Trophoblast cell (in vitro differentiated cells and primary cell): Measurements from ENCODE around the gene CCDC183.

Source experiments
- DNase-seq, 2 donors: peaks; one replicate each; pipeline ENCODE4 v3.0.0-alpha.2; 2016
- H2AFZ ChIP-seq: 2 replicates; pipeline ENCODE4 v1.6.1; 2013; ENCODE audit warnings: low read length, moderate library complexity, mild to moderate bottlenecking; ENCODE audit not compliant: insufficient read depth, poor library complexity
- H2AK5ac ChIP-seq: 2 replicates; pipeline ENCODE4 v1.6.1; 2013; ENCODE audit warnings: mild to moderate bottlenecking, low read length
- H2BK120ac ChIP-seq: 2 replicates; pipeline ENCODE4 v1.6.1; 2013; ENCODE audit warnings: low read length, mild to moderate bottlenecking, moderate library complexity; ENCODE audit not compliant: insufficient read depth, poor library complexity
- H2BK12ac ChIP-seq: 2 replicates; pipeline ENCODE4 v1.6.1; 2013; ENCODE audit warnings: mild to moderate bottlenecking, low read length, moderate library complexity
- H2BK5ac ChIP-seq: 2 replicates; pipeline ENCODE4 v1.6.1; 2013; ENCODE audit warnings: low read length, low read depth, moderate library complexity, mild to moderate bottlenecking; ENCODE audit not compliant: poor library complexity
- H3K14ac ChIP-seq: 2 replicates; pipeline ENCODE4 v1.6.1; 2013; ENCODE audit warnings: mild to moderate bottlenecking, low read length
- H3K18ac ChIP-seq: 2 replicates; pipeline ENCODE4 v1.6.1; 2013; ENCODE audit warnings: mild to moderate bottlenecking, low read length
- H3K23ac ChIP-seq: 2 replicates; pipeline ENCODE4 v1.6.1; 2013; ENCODE audit warnings: low read length
- H3K27ac ChIP-seq: 2 replicates; pipeline ENCODE4 v1.5.1; 2013; ENCODE audit warnings: low read depth, mild to moderate bottlenecking, inconsistent platforms, low read length, moderate library complexity
- H3K27me3 ChIP-seq: 2 replicates; pipeline ENCODE4 v1.6.1; 2013; ENCODE audit warnings: inconsistent platforms, mild to moderate bottlenecking, low read length, moderate library complexity; ENCODE audit not compliant: insufficient read depth
- H3K36me3 ChIP-seq, 2 experiments: 1 replicate in 1 of 2; 2 replicates in 1 of 2; pipeline ENCODE4 v1.6.1; 2013; ENCODE audit warnings: low read length in 2 of 2, mild to moderate bottlenecking in 2 of 2, moderate library complexity in 1 of 2; ENCODE audit not compliant: insufficient read depth in 2 of 2, control insufficient read depth in 1 of 2
- H3K4ac ChIP-seq: 2 replicates; pipeline ENCODE4 v1.6.1; 2013; ENCODE audit warnings: low read depth, mild to moderate bottlenecking, low read length, moderate library complexity
- H3K4me1 ChIP-seq, 2 experiments: 1 replicate in 1 of 2; 2 replicates in 1 of 2; pipeline ENCODE4 v1.6.1; 2013; ENCODE audit warnings: low read length in 2 of 2, mild to moderate bottlenecking in 2 of 2, moderate library complexity in 1 of 2; ENCODE audit not compliant: insufficient read depth in 2 of 2, control insufficient read depth in 1 of 2
- H3K4me2 ChIP-seq: 2 replicates; pipeline ENCODE4 v1.6.1; 2013; ENCODE audit warnings: inconsistent platforms, mild to moderate bottlenecking, low read length, moderate library complexity
- H3K4me3 ChIP-seq: 2 replicates; pipeline ENCODE4 v1.5.1; 2013; ENCODE audit warnings: mild to moderate bottlenecking, low read depth, low read length, inconsistent platforms
- H3K79me1 ChIP-seq: one replicate; pipeline ENCODE4 v1.6.1; 2013; ENCODE audit warnings: low read length
- H3K79me2 ChIP-seq: 2 replicates; pipeline ENCODE4 v1.6.1; 2013; ENCODE audit warnings: low read length, mild to moderate bottlenecking; ENCODE audit not compliant: control insufficient read depth, insufficient read depth, poor library complexity
- H3K9ac ChIP-seq: 2 replicates; pipeline ENCODE4 v1.6.1; 2013; ENCODE audit warnings: mild to moderate bottlenecking, low read length
- H3K9me3 ChIP-seq: 2 replicates; pipeline ENCODE4 v1.6.1; 2013; ENCODE audit warnings: low read depth, mild to moderate bottlenecking, control low read depth, inconsistent platforms, low read length; ENCODE audit not compliant: insufficient read depth
- H4K12ac ChIP-seq: 2 replicates; pipeline ENCODE4 v1.6.1; 2013; ENCODE audit warnings: low read depth, mild to moderate bottlenecking, low read length, moderate library complexity
- H4K8ac ChIP-seq: 2 replicates; pipeline ENCODE4 v1.6.1; 2013; ENCODE audit warnings: low read depth, mild to moderate bottlenecking, low read length, moderate library complexity
- H4K91ac ChIP-seq: one replicate; pipeline ENCODE4 v1.6.1; 2013; ENCODE audit warnings: low read depth, mild to moderate bottlenecking, low read length, moderate library complexity
- WGBS: extraction: QIAGEN DNeasy Blood & Tissue Kit; methylation state at CpG from one replicate; pipeline ENCODE4 v1.1.7; 2013; ENCODE audit warnings: missing lambda C conversion rate; ENCODE audit not compliant: insufficient read length, insufficient coverage; ENCODE audit errors: extremely low coverage; 5-methylcytosine and 5-hydroxymethylcytosine counted together

Gene CCDC183

DNA sequence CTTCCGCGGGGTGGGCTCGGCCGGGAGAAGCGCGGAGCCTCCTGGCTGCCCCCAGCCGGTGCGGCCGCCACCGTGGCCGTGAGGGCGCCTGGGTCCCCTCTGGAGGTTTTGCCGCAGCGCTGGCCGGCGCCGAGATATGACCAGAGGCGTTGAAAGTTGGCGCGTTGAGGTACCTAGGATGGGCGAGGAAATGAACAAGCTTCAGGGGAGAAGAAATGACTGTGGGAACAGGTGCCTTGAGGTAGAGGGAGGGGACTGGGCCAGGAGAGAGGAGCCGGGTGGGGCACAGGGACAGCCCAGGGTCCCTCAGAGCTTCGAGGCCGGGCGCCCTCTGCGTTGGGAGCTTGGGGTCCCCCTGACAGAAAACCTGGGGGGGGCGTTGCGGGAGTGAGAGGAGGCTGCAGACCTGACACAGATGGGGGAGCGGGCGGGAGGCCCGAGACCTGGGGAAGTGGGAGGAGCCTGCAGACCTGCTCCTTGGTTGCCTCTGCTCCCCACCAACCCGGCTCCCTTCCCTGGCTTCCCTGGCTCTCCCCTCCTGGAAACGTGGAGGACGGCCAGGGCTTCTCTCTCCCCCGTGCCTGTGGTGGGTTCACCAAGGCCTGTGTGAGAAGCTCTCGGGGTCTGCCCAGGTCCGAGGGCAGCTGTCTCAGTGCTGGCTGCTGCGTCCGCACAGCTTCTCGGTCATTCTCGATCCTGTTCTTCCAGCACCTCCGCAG, 25.8 kb downstream of the CCDC183 start:
- H3K79me1 ChIP-seq = peaks cover 3% of the 10 kb centered on the region
- H4K12ac ChIP-seq = peak overlapping the region; percentile 22

DNA sequence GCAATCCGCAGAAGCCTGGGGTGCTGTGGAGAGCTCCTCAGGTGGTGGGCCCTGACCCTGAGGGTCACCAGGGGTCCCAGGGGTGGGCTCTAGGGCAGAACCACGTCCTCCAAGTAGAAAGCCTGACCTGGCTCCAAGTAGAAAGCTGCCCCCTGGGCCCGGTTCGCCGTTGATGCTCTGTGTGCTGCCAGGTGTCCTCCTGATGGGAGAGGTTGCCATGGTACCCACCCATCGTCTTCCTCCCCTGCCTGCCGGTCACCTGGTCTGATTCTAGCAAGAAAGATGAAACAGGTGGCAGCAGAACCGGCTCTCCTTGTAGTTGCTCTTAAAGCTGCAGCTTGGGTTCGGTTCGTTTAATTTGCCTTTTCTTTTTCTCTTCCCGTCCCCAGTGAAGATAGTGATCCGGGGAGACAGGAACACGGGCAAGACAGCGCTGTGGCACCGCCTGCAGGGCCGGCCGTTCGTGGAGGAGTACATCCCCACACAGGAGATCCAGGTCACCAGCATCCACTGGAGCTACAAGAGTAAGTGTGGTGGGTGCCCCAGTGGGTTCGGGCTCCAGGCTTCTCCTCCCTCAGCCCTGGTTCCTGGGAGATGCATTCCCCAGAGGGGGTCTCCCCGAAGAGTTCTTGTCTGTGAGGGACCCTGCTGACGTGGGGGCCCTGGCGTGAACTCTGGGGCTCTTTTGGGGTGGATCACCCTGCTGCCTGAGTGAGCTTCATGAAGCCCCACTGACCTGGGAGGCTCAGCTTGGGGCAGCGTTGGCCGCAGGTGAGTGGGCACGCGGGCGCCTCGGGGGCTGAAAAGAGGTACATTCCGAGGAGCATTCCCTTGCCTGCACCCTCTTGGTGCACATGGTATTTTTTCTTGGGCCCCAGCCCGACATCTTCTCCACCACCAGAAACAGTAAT, 27.3 kb downstream of the CCDC183 start:
- peaks cover 50% of the 10 kb centered on the region in 2 experiments for H3K36me3 ChIP-seq
- no peak overlapping the region for H3K18ac ChIP-seq
- H3K27me3 ChIP-seq = no peaks in the 10 kb centered on the region
- no peak for DNase-seq
- no peak overlapping the region for H2BK12ac ChIP-seq
- H3K14ac ChIP-seq = no peak overlapping the region
- peaks cover 3% of the 10 kb centered on the region for H3K79me1 ChIP-seq
- no peak overlapping the region for H3K9ac ChIP-seq
- H4K12ac ChIP-seq = no peak overlapping the region
- no peak overlapping the region for H2AFZ ChIP-seq
- H4K8ac ChIP-seq = no peak overlapping the region
- WGBS = no CpG with 5 or more reads among the region's 30 CpGs
- H3K4me1 ChIP-seq = peaks cover 10 to 13% of the 10 kb centered on the region in 2 experiments
- no peak overlapping the region for H2AK5ac ChIP-seq
- H2BK120ac ChIP-seq = no peak overlapping the region
- no peak overlapping the region for H4K91ac ChIP-seq
- no peak overlapping the region for H3K23ac ChIP-seq
- no peak overlapping the region for H3K4ac ChIP-seq
- H2BK5ac ChIP-seq = no peak overlapping the region
- peaks cover 7% of the 10 kb centered on the region for H3K79me2 ChIP-seq
- H3K9me3 ChIP-seq = no peaks in the 10 kb centered on the region
- H3K27ac ChIP-seq = no peak overlapping the region
- no peak overlapping the region for H3K4me2 ChIP-seq
- no peak overlapping the region for H3K4me3 ChIP-seq

More for the DNA sequence above, 25.8 kb downstream of the CCDC183 start:
- peak overlapping the region; percentile 70 for H3K4me2 ChIP-seq
- H3K4ac ChIP-seq = peak overlapping the region; percentile 29
- WGBS = no CpG with 5 or more reads among the region's 42 CpGs
- peaks cover 7% of the 10 kb centered on the region for H3K79me2 ChIP-seq
- H4K91ac ChIP-seq = no peak overlapping the region
- H3K27ac ChIP-seq = no peak overlapping the region
- peak overlapping the region; percentile 14 for H3K14ac ChIP-seq
- H3K9me3 ChIP-seq = no peaks in the 10 kb centered on the region
- H2AFZ ChIP-seq = no peak overlapping the region
- H3K4me1 ChIP-seq = peaks cover 10 to 13% of the 10 kb centered on the region in 2 experiments
- no peak overlapping the region for H3K4me3 ChIP-seq
- peak overlapping the region; percentile 58 for H4K8ac ChIP-seq
- H3K9ac ChIP-seq = no peak overlapping the region
- H2AK5ac ChIP-seq = peak overlapping the region; percentile 22
- no peak overlapping the region for H2BK12ac ChIP-seq
- H2BK5ac ChIP-seq = no peak overlapping the region
- H3K36me3 ChIP-seq = peaks cover 41% of the 10 kb centered on the region in 2 experiments
- H3K23ac ChIP-seq = no peak overlapping the region
- H3K27me3 ChIP-seq = no peaks in the 10 kb centered on the region
- H3K18ac ChIP-seq = peak overlapping the region; percentile 54
- no peak overlapping the region for H2BK120ac ChIP-seq
- no peak for DNase-seq

DNA sequence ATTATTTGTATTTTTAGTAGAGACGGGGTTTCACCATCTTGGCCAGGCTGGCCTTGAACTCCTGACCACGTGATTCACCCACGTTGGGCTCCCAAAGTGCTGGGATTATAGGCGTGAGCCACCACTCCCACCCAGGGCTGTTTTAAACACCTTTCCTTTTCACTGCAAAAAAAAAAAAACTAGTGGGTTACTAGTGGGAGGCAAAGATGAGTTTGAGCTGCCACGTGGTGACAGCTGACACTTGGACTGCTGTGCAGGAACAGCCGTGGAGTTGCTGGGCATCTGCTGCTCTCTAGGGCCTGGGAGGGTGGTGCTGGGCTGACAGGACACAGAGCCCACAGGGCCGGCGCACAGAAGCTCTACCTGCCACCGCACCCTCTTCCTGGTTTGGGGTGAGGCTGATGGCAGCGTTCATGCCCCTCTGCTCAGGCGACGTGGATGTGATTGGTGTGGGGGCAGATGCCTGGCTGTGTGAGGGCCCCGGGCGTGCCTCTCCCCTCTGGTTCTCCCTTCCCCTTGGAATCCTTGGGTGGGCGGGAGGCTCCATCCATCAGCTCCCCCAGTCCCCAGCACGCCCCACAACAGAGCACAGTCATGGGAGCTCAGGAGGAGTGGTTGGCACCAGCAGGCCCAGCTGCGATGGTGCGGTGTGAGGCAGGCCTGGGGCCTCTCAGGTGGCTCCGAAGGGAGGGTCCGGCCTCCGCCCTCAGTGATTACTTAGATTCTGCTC, 28.5 kb downstream of the CCDC183 start:
- Histone ChIP-seq H3K4me2 (no peak overlapping the region), H3K9me3 (no peaks in the 10 kb centered on the region), H3K79me1 (peaks cover 3% of the 10 kb centered on the region), H3K4ac (no peak overlapping the region), H3K14ac (no peak overlapping the region), H3K4me3 (no peak overlapping the region), H2BK120ac (no peak overlapping the region), H3K27me3 (no peaks in the 10 kb centered on the region), H3K23ac (no peak overlapping the region), H2BK12ac (no peak overlapping the region), H3K27ac (no peak overlapping the region), H4K91ac (no peak overlapping the region), H3K79me2 (peaks cover 7% of the 10 kb centered on the region), H3K9ac (no peak overlapping the region), H4K8ac (no peak overlapping the region), H3K36me3 (peaks cover 61 to 63% of the 10 kb centered on the region in 2 experiments), H2AK5ac (no peak overlapping the region), H2BK5ac (no peak overlapping the region), H3K18ac (no peak overlapping the region), H3K4me1 (peaks cover 10 to 13% of the 10 kb centered on the region in 2 experiments), H2AFZ (no peak overlapping the region), H4K12ac (no peak overlapping the region)
- WGBS = no CpG with 5 or more reads among the region's 21 CpGs
- DNase-seq = no peak
